HepG2 (cell line): ENCODE measurements around the gene TPO. TPM values are rescaled to one million over a fixed set of nuclear protein-coding genes. Genes with fewer than 3 reads are reported as not detected.

ENCODE experiments used
- ATAC-seq: fragments of 200-7000 bp; cut with Tn5 transposase; 3 replicates; pipeline ENCODE4 v1.9.1; 2020; ENCODE audit warnings: mild to moderate bottlenecking, moderate library complexity
- BruUV-seq: library from RNA; stranded (reverse); fragments of 400-500 nt; replicated peaks from 2 replicates; lab custom pipeline; 2021; lab: Mats Ljungman, UMichigan
- CTCF ChIA-PET: fragments of 300-600 bp; formaldehyde crosslinking; extraction: SDS; loops from one replicate; lab custom pipeline; 2021; ENCODE audit warnings: low total read pairs, inconsistent platforms, low intra/inter-chr PET ratio; lab: Yijun Ruan, JAX
- POLR2A ChIA-PET: fragments of 350-600 bp; sonication (Branson Sonifier 250); formaldehyde crosslinking; loops from one replicate; lab custom pipeline; 2020; ENCODE audit warnings: antibody characterized with exemption, inconsistent platforms; lab: Yijun Ruan, JAX
- DNase-seq: peaks from one replicate; pipeline ENCODE4 v3.0.0-alpha.2; 2015; ENCODE audit warnings: low spot score
- FAIRE-seq: peaks from 3 replicates; lab custom pipeline; 2011; peaks lifted over from hg19 to GRCh38; lab: Jason Lieb, UNC
- H2AFZ ChIP-seq: one replicate; pipeline ENCODE4 v1.6.1; 2011; ENCODE audit warnings: low read length, inconsistent platforms
- H3K27ac ChIP-seq: fragments of 300-600 bp; 3 replicates; pipeline ENCODE4 v1.8.0; 2011; ENCODE audit warnings: mixed run types, mild to moderate bottlenecking, mixed read lengths, low read length, inconsistent platforms; ENCODE audit not compliant: insufficient read depth; ENCODE audit errors: extremely low read length
- H3K27me3 ChIP-seq, 2 experiments: fragments of 200-600 bp in 1 of 2; 2 replicates in 1 of 2; 3 replicates in 1 of 2; pipeline versions ENCODE4 v1.6.0 to v1.8.0; 2011; ENCODE audit warnings: low read length in 2 of 2, mild to moderate bottlenecking in 2 of 2, moderate library complexity in 2 of 2, inconsistent platforms in 1 of 2; ENCODE audit not compliant: insufficient read depth in 2 of 2, control insufficient read depth in 1 of 2
- H3K36me3 ChIP-seq, 2 experiments: fragments of 200-600 bp in 1 of 2; replicated peaks in 1 of 2; 2 replicates in 1 of 2; 3 replicates in 1 of 2; pipeline versions ENCODE4 v1.5.1 to v1.8.0; 2011; ENCODE audit warnings: low read length in 2 of 2, inconsistent platforms in 1 of 2; ENCODE audit not compliant: insufficient read depth in 2 of 2, control insufficient read depth in 1 of 2
- H3K4me1 ChIP-seq: 2 replicates; pipeline ENCODE4 v1.5.1; 2012; ENCODE audit warnings: low read length, inconsistent platforms; ENCODE audit not compliant: insufficient read depth
- H3K4me2 ChIP-seq: 2 replicates; pipeline ENCODE4 v1.6.0; 2011; ENCODE audit warnings: low read depth, low read length, inconsistent platforms
- H3K4me3 ChIP-seq, 3 experiments: fragments of 200-600 bp in 1 of 3; sonication (generic), shearing (Covaris generic) in 1 of 3; replicated peaks in 1 of 3; 2 replicates each; pipeline ENCODE4 v1.5.1; 2011 to 2016; ENCODE audit warnings: low read length in 3 of 3, inconsistent platforms in 2 of 3, low read depth in 2 of 3, mild to moderate bottlenecking in 2 of 3, control low read depth in 1 of 3, mixed read lengths in 1 of 3; ENCODE audit not compliant: insufficient read depth in 1 of 3
- H3K79me2 ChIP-seq: one replicate; pipeline ENCODE4 v1.6.1; 2011; ENCODE audit warnings: low read length, inconsistent platforms; ENCODE audit not compliant: insufficient read depth
- H3K9ac ChIP-seq: 2 replicates; pipeline ENCODE4 v1.6.0; 2011; ENCODE audit warnings: mild to moderate bottlenecking, low read depth, low read length, inconsistent platforms; ENCODE audit not compliant: insufficient read depth
- H3K9me3 ChIP-seq: 2 replicates; pipeline ENCODE4 v1.5.1; 2012; ENCODE audit warnings: mild to moderate bottlenecking, low read length
- H4K20me1 ChIP-seq: 2 replicates; pipeline ENCODE4 v1.6.0; 2011; ENCODE audit warnings: inconsistent platforms, mild to moderate bottlenecking, low read length, moderate library complexity; ENCODE audit not compliant: insufficient read depth
- ARHGAP35 ChIP-seq: sonication (generic); formaldehyde crosslinking; IDR thresholded peaks from 2 replicates; pipeline ENCODE4 v1.9.0; 2022; ENCODE audit warnings: mild to moderate bottlenecking, inconsistent platforms, moderate library complexity, missing genetic modification reagents, borderline replicate concordance
- HES4 ChIP-seq: sonication (generic); formaldehyde crosslinking; IDR thresholded peaks from 2 replicates; pipeline ENCODE4 v1.9.0; 2021; ENCODE audit warnings: mild to moderate bottlenecking, missing genetic modification reagents, borderline replicate concordance
- HIVEP1 ChIP-seq: sonication (generic); formaldehyde crosslinking; IDR thresholded peaks from 2 replicates; pipeline ENCODE4 v1.4.0; 2020; ENCODE audit warnings: mild to moderate bottlenecking, missing genetic modification reagents
- MAF1 ChIP-seq: sonication (generic); formaldehyde crosslinking; IDR thresholded peaks from 2 replicates; pipeline ENCODE4 v1.5.0; 2020; ENCODE audit warnings: missing genetic modification reagents, borderline replicate concordance
- MIER3 ChIP-seq: IDR thresholded peaks from 2 replicates; pipeline ENCODE4 v1.6.1; 2016; ENCODE audit warnings: missing compliant biosample characterization, borderline replicate concordance
- REPIN1 ChIP-seq: sonication (generic); formaldehyde crosslinking; IDR thresholded peaks from 2 replicates; pipeline ENCODE4 v1.8.0; 2022; ENCODE audit warnings: missing genetic modification reagents, low read depth, mild to moderate bottlenecking, borderline replicate concordance
- SAP130 ChIP-seq: IDR thresholded peaks from 2 replicates; pipeline ENCODE4 v1.6.1; 2016; ENCODE audit warnings: low read depth
- SIN3A ChIP-seq: IDR thresholded peaks from 2 replicates; pipeline ENCODE4 v1.6.1; 2011; ENCODE audit warnings: low read depth, mild to moderate bottlenecking, control low read depth, low read length, borderline replicate concordance
- ZBTB1 ChIP-seq: sonication (generic); formaldehyde crosslinking; IDR thresholded peaks from 2 replicates; pipeline ENCODE4 v1.4.0; 2020; ENCODE audit warnings: missing genetic modification reagents, borderline replicate concordance
- ZC3H4 ChIP-seq: sonication (generic); formaldehyde crosslinking; IDR thresholded peaks from 2 replicates; pipeline ENCODE4 v1.4.0; 2020; ENCODE audit warnings: missing genetic modification reagents, borderline replicate concordance
- ZMYM2 ChIP-seq: sonication (generic); formaldehyde crosslinking; IDR thresholded peaks from 2 replicates; pipeline ENCODE4 v1.8.0; 2022; ENCODE audit warnings: mild to moderate bottlenecking, missing genetic modification reagents
- ZNF253 ChIP-seq: sonication (generic); formaldehyde crosslinking; IDR thresholded peaks from 2 replicates; pipeline ENCODE4 v1.8.0; 2022; ENCODE audit warnings: mild to moderate bottlenecking, missing genetic modification reagents, borderline replicate concordance
- ZNF275 ChIP-seq: sonication (generic); formaldehyde crosslinking; IDR thresholded peaks from 2 replicates; pipeline ENCODE4 v1.8.0; 2022; ENCODE audit warnings: missing genetic modification reagents, mild to moderate bottlenecking, inconsistent platforms, borderline replicate concordance
- ZNF367 ChIP-seq: sonication (generic); formaldehyde crosslinking; IDR thresholded peaks from 2 replicates; pipeline ENCODE4 v1.4.0; 2020; ENCODE audit warnings: missing genetic modification reagents, borderline replicate concordance
- ZNF484 ChIP-seq: sonication (generic); formaldehyde crosslinking; IDR thresholded peaks from 2 replicates; pipeline ENCODE4 v1.5.1; 2020; ENCODE audit warnings: mild to moderate bottlenecking, low read depth, missing genetic modification reagents, borderline replicate concordance
- ZNF547 ChIP-seq: sonication (generic); formaldehyde crosslinking; IDR thresholded peaks from 2 replicates; pipeline ENCODE4 v1.5.1; 2020; ENCODE audit warnings: mild to moderate bottlenecking, missing genetic modification reagents
- ZNF567 ChIP-seq: sonication (generic); formaldehyde crosslinking; IDR thresholded peaks from 2 replicates; pipeline ENCODE4 v1.8.1; 2023; ENCODE audit warnings: mild to moderate bottlenecking, missing genetic modification reagents, borderline replicate concordance
- ZNF570 ChIP-seq: sonication (generic); formaldehyde crosslinking; IDR thresholded peaks from 2 replicates; pipeline ENCODE4 v1.4.0; 2020; ENCODE audit warnings: mild to moderate bottlenecking, missing genetic modification reagents, borderline replicate concordance
- WGBS: methylation state at CpG from one replicate; pipeline ENCODE4 v1.1.6; 2017; ENCODE audit warnings: low lambda C conversion rate; 5-methylcytosine and 5-hydroxymethylcytosine counted together
- in situ Hi-C: cut with HindIII; loops from 2 replicates; pipeline ENCODE4 v1.10.0; 2017; ENCODE audit warnings: low pct_unique_long_range_greater_than_20kb; ENCODE audit not compliant: extremely low pct_ligation_motif_present
- intact Hi-C: fragments of 100-400 bp; cut with micrococcal nuclease; formaldehyde crosslinking; loops from one replicate; pipeline ENCODE4 v1.10.0; 2022; ENCODE audit not compliant: unreplicated experiment
- polyA plus RNA-seq, 8 experiments: library from polyadenylated mRNA; depleted of rRNA in 3 of 8; stranded (reverse) in 7 of 8; unstranded in 1 of 8; fragments of >200 nt; fragmentation: Illumina TruSeq in 4 of 8; extraction: Trizol in 4 of 8; gene quantifications; 2 replicates each; pipeline versions ENCODE4 v1.2.1 to v1.2.3, GENCODE V29; 2011 to 2016; ENCODE audit warnings: low read depth in 4 of 8, missing spikeins in 1 of 8, mixed read lengths in 1 of 8; ENCODE audit not compliant: insufficient read depth in 1 of 8
- total RNA-seq, 5 experiments: library from RNA; depleted of rRNA; stranded (reverse); fragments of >200 nt; fragmentation: Illumina TruSeq; extraction: Trizol; gene quantifications; 2 replicates each; pipeline ENCODE4 v1.2.3, GENCODE V29; 2016; ENCODE audit warnings: low read depth in 1 of 5
- TF ChIP-seq, protein P1 (sequence below): sonication (generic); formaldehyde crosslinking; IDR thresholded peaks from 2 replicates; pipeline ENCODE4 v1.8.1; 2023; ENCODE audit warnings: missing genetic modification reagents, mild to moderate bottlenecking, borderline replicate concordance

Gene TPO
- total and polyA plus RNA-seq, 2 of the 13 experiments (the other 11 are each of a cell fraction or from before 2014, with no cell fraction given): not detected

- WGBS: 39% methylated on average over 16 of the region's 26 CpGs
- no peak overlapping the region for H3K27ac ChIP-seq
- no peak for DNase-seq
- H3K79me2 ChIP-seq: no peaks in the 10 kb centered on the region
- TF ChIP-seq ZNF567 (CRISPR knock-in tag) (no peak), MAF1 (no peak), HES4 (CRISPR knock-in tag) (no peak), ZNF367 (CRISPR knock-in tag) (no peak), SIN3A (no peak), HIVEP1 (CRISPR knock-in tag) (no peak), ZNF253 (CRISPR knock-in tag) (no peak)
- no peaks in the 10 kb centered on the region; the same call in 1 of the 2 replicates for H4K20me1 ChIP-seq
- H3K36me3 ChIP-seq: no peaks in the 10 kb centered on the region
- in situ Hi-C loops: no loop called here
- no peak overlapping the region for H3K4me3 ChIP-seq
- peaks cover 7 to 43% of the 10 kb centered on the region in 2 experiments; a peak in 3 of 5 replicates for H3K27me3 ChIP-seq
- BruUV-seq: no TSS peak
- ChIA-PET CTCF (no interaction called here), POLR2A (no interaction called here)
- intact Hi-C loops: no loop called here
- FAIRE-seq: no peak
- H3K4me2 ChIP-seq: no peak overlapping the region
- H3K9me3 ChIP-seq: no peaks in the 10 kb centered on the region
- ATAC-seq: no peak
- no peak overlapping the region for H2AFZ ChIP-seq
- no peak overlapping the region for H3K9ac ChIP-seq
- no peaks in the 10 kb centered on the region for H3K4me1 ChIP-seq
Observed at GRCh38 chr2:1422716-1423285, 9.5 kb downstream of the TPO start.

DNA sequence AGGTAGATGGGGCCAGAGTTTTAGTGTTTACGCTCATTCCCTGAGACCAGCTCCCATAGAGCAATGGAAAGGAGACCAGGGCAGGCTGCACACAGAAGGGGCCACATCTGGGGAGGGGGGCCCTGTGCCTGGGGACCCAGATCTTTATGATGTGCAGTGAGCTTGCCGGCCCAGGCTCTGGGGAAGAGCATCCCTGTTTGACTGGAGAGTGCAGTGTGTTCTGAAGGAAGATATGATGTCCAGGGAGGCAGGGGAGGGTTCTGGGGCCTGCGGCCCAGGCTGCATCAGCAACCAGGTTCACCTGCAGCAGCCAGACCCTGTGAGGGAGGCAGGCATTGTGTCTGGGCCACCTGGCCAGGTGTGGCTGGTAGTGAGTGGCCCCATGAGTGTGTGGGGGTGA lies 13.8 kb downstream of the TPO start:
- ChIA-PET POLR2A (no interaction called here), CTCF (no interaction called here)
- no peaks in the 10 kb centered on the region; the same call in 1 of the 2 replicates for H4K20me1 ChIP-seq
- no peak overlapping the region for H3K4me3 ChIP-seq
- BruUV-seq: no TSS peak
- intact Hi-C loops: no loop called here
- H2AFZ ChIP-seq: no peak overlapping the region
- DNase-seq (no peak), ATAC-seq (no peak), FAIRE-seq (no peak)
- H3K27ac ChIP-seq: no peak overlapping the region
- 23% methylated on average over 3 of the region's 3 CpGs for WGBS
- no peaks in the 10 kb centered on the region for H3K79me2 ChIP-seq
- no peaks in the 10 kb centered on the region for H3K4me1 ChIP-seq
- in situ Hi-C loops: no loop called here
- peaks cover 0 to 24% of the 10 kb centered on the region in 2 experiments; a peak in 1 of 5 replicates for H3K27me3 ChIP-seq
- no peaks in the 10 kb centered on the region for H3K9me3 ChIP-seq
- H3K9ac ChIP-seq: no peak overlapping the region
- H3K4me2 ChIP-seq: no peak overlapping the region
- H3K36me3 ChIP-seq: no peaks in the 10 kb centered on the region
- no peak for TF ChIP-seq ZNF570 (CRISPR knock-in tag)
- TF ChIP-seq REPIN1 (CRISPR knock-in tag): no peak
- no peak for TF ChIP-seq SAP130 (CRISPR knock-in tag)
- TF ChIP-seq ZNF484: no peak
- no peak for TF ChIP-seq ZC3H4
- TF ChIP-seq ZNF547: no peak
- no peak for TF ChIP-seq ARHGAP35 (CRISPR knock-in tag)
- TF ChIP-seq ZBTB1 (CRISPR knock-in tag): no peak
- no peak for TF ChIP-seq ZMYM2 (CRISPR knock-in tag)
- TF ChIP-seq ZNF275 (CRISPR knock-in tag): no peak
- TF ChIP-seq, protein P1, sequence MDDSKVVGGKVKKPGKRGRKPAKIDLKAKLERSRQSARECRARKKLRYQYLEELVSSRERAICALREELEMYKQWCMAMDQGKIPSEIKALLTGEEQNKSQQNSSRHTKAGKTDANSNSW: no peak
- TF ChIP-seq MIER3 (CRISPR knock-in tag): no peak
